Measurements from ENCODE around the gene ZNF268.

The ZNF268 gene

GRCh38 chr12:133233993-133234564, 52.8 kb downstream of the ZNF268 start (continued):
- TF ChIP-seq PRDM2 (tag by site-specific recombination; IDR thresholded peaks at IDR 0.05; ENCODE audit: borderline replicate concordance) = no peak
- no peak for TF ChIP-seq ZNF148 (tag by site-specific recombination; IDR thresholded peaks at IDR 0.05; ENCODE audit: borderline replicate concordance)
- TF ChIP-seq ZNF530 (tag by site-specific recombination; IDR thresholded peaks at IDR 0.05; ENCODE audit: low read depth) = no peak
- no peak for TF ChIP-seq RBAK (tag by site-specific recombination; IDR thresholded peaks at IDR 0.05)
- no peak for TF ChIP-seq ZNF112 (tag by site-specific recombination; IDR thresholded peaks at IDR 0.05)
- TF ChIP-seq GLI4 (tag by site-specific recombination; IDR thresholded peaks at IDR 0.05) = no peak

GRCh38 chr12:133234971-133235370, 53.7 kb downstream of the ZNF268 start:
- no peaks in the 10 kb centered on the region for H3K4me1 ChIP-seq (ENCODE audit: control insufficient read depth, insufficient read depth, low read length)
- ChIA-PET POLR2A (no interaction called here), CTCF (no interaction called here)
- no peaks in the 10 kb centered on the region for H3K9me3 ChIP-seq (ENCODE audit: control insufficient read depth, insufficient read depth, low read depth, low read length)
- H3K4me3 ChIP-seq (ENCODE audit: low read depth, low read length) = no peak overlapping the region
- TF ChIP-seq ZNF18 (tag by site-specific recombination; IDR thresholded peaks at IDR 0.05) (no peak), OSR2 (tag by site-specific recombination; IDR thresholded peaks at IDR 0.05) (no peak), ZNF155 (tag by site-specific recombination; IDR thresholded peaks at IDR 0.05) (no peak), ZFP69B (tag by site-specific recombination; IDR thresholded peaks at IDR 0.05) (no peak), PRDM10 (tag by site-specific recombination; IDR thresholded peaks at IDR 0.05) (no peak), ZNF558 (tag by site-specific recombination; IDR thresholded peaks at IDR 0.05) (no peak), MZF1 (tag by site-specific recombination; IDR thresholded peaks at IDR 0.05; ENCODE audit: borderline replicate concordance) (no peak), ZNF24 (tag by site-specific recombination; IDR thresholded peaks at IDR 0.05) (no peak)
- H3K36me3 ChIP-seq (ENCODE audit: control insufficient read depth in 2 of 2, insufficient read depth in 1 of 2, low read length in 2 of 2) = no peaks in the 10 kb centered on the region
- no peak overlapping the region for H3K27ac ChIP-seq (ENCODE audit: extremely low read depth, low read depth, low read length)

Measured in HEK293 (cell line).